Activated CD8-positive, alpha-beta T cell treated with anti-CD3 and anti-CD28 coated beads for 36 hours (primary cell): ENCODE measurements around the gene RAB13. TPM values are rescaled to one million over a fixed set of nuclear protein-coding genes. Genes with fewer than 3 reads are reported as not detected.
"Not testable (repeated sequence)": the region's sequence is repeated elsewhere in the genome, so short reads cannot be mapped to it uniquely, and the experiment has no call there.

Source experiments
- ATAC-seq: fragments of 200-7000 bp; cut with Tn5 transposase; one replicate; pipeline ENCODE4 v1.10.0; 2021; ENCODE audit warnings: mild to moderate bottlenecking, moderate library complexity
- CTCF ChIA-PET: fragments of 350-600 bp; sonication (Branson Sonifier 250); formaldehyde crosslinking; loops from one replicate; lab custom pipeline; 2021; ENCODE audit warnings: antibody characterized with exemption; lab: Charles Lee
- POLR2A ChIA-PET: fragments of 350-600 bp; sonication (Branson Sonifier 250); formaldehyde crosslinking; loops from one replicate; lab custom pipeline; 2021; ENCODE audit warnings: antibody characterized with exemption; lab: Charles Lee
- DNase-seq: peaks from one replicate; pipeline ENCODE4 v3.0.0-alpha.2; 2020
- H3K27ac Mint-ChIP-seq: one replicate; pipeline ENCODE4 v1.8.0; 2021; ENCODE audit warnings: mild to moderate bottlenecking, mixed read lengths
- H3K27me3 Mint-ChIP-seq: one replicate; pipeline ENCODE4 v1.8.0; 2021; ENCODE audit warnings: mixed read lengths
- H3K36me3 Mint-ChIP-seq: one replicate; pipeline ENCODE4 v1.8.0; 2021; ENCODE audit warnings: low read depth, mixed read lengths
- H3K4me1 Mint-ChIP-seq: one replicate; pipeline ENCODE4 v1.8.0; 2021; ENCODE audit warnings: low read depth, mixed read lengths
- H3K4me3 Mint-ChIP-seq: one replicate; pipeline ENCODE4 v1.8.0; 2021; ENCODE audit warnings: mild to moderate bottlenecking, moderate library complexity, mixed read lengths
- H3K9me3 Mint-ChIP-seq: one replicate; pipeline ENCODE4 v1.8.0; 2021; ENCODE audit warnings: mixed read lengths
- CTCF ChIP-seq: fragments of 200-600 bp; IDR thresholded peaks from one replicate; pipeline ENCODE4 v1.8.0; 2022; ENCODE audit warnings: antibody characterized with exemption, mild to moderate bottlenecking
- intact Hi-C: fragments of 100-400 bp; cut with micrococcal nuclease; formaldehyde crosslinking; loops from one replicate; pipeline ENCODE4 v1.10.0; 2022
- total RNA-seq, 2 experiments: library from RNA; stranded (reverse); gene quantifications; one replicate each; pipeline ENCODE4 v1.2.3, GENCODE V29; 2021

The RAB13 gene
- total RNA-seq, 2 experiments from 2014 or later, result 41.7 to 45.6 TPM

- H3K9me3 Mint-ChIP-seq, result no peaks in the 10 kb centered on the region
- no peaks in the 10 kb centered on the region for H3K4me1 Mint-ChIP-seq
- no peak for DNase-seq
- no peaks in the 10 kb centered on the region for H3K27me3 Mint-ChIP-seq
- H3K27ac Mint-ChIP-seq, result no peak overlapping the region
- no peak overlapping the region for H3K4me3 Mint-ChIP-seq
- no peak for TF ChIP-seq CTCF
- ChIA-PET POLR2A (interaction anchor here (1.0 kb wide), 1 partner anchor 18 kb away, joined by 3 read pairs; no protein-coding TSS in a partner anchor), CTCF (no interaction called here)
- intact Hi-C loops, result no loop called here
- no peaks in the 10 kb centered on the region for H3K36me3 Mint-ChIP-seq
- ATAC-seq, result no peak
Observed at GRCh38 chr1:154012129-154012528, 26.0 kb upstream of the RAB13 start.

GRCh38 chr1:154006136-154006535 lies 20.0 kb upstream of the RAB13 start:
- no peaks in the 10 kb centered on the region for H3K9me3 Mint-ChIP-seq
- POLR2A ChIA-PET, result no interaction called here
- H3K27me3 Mint-ChIP-seq, result no peaks in the 10 kb centered on the region
- DNase-seq (no peak), ATAC-seq (no peak)
- CTCF ChIA-PET, result no interaction called here
- TF ChIP-seq CTCF, result no peak
- H3K27ac Mint-ChIP-seq, result no peak overlapping the region
- H3K4me1 Mint-ChIP-seq, result no peaks in the 10 kb centered on the region
- no peaks in the 10 kb centered on the region for H3K36me3 Mint-ChIP-seq
- no peak overlapping the region for H3K4me3 Mint-ChIP-seq
- intact Hi-C loops, result no loop called here

GRCh38 chr1:154000420-154000819 lies 14.3 kb upstream of the RAB13 start:
- H3K9me3 Mint-ChIP-seq, result peaks cover under 1% of the 10 kb centered on the region
- peaks cover 2% of the 10 kb centered on the region for H3K4me1 Mint-ChIP-seq
- H3K36me3 Mint-ChIP-seq, result peaks cover 6% of the 10 kb centered on the region
- CTCF ChIA-PET, result interaction anchor here (3.6 kb wide), 1 partner anchor 14 kb away, joined by 12 read pairs; the partner anchor contains the start of gene RAB13
- intact Hi-C loops, result no loop called here
- no peak for TF ChIP-seq CTCF
- no peak for DNase-seq
- H3K4me3 Mint-ChIP-seq, result no peak overlapping the region
- no peaks in the 10 kb centered on the region for H3K27me3 Mint-ChIP-seq
- no peak for ATAC-seq
- POLR2A ChIA-PET, result interaction anchor here (1.1 to 3.4 kb wide), 2 partner anchors 7 to 225 kb away, joined by 3 to 24 read pairs; partner anchors contain the start of gene SLC27A3
- H3K27ac Mint-ChIP-seq, result no peak overlapping the region

GRCh38 chr1:153996882-153997281 lies 10.7 kb upstream of the RAB13 start:
- intact Hi-C loops, result loop anchor here (10.0 kb wide), 2 partner anchors 158 to 268 kb away; partner anchors contain the start of gene NUP210L
- H3K27me3 Mint-ChIP-seq, H3K27ac Mint-ChIP-seq, H3K4me3 Mint-ChIP-seq, DNase-seq, H3K4me1 Mint-ChIP-seq, ATAC-seq, H3K9me3 Mint-ChIP-seq, POLR2A ChIA-PET: not testable (repeated sequence)
- CTCF ChIA-PET, result interaction anchor here (1.9 kb wide), 1 partner anchor 10 kb away, joined by 9 read pairs; the partner anchor contains the start of gene RAB13
- peaks cover 37% of the 10 kb centered on the region for H3K36me3 Mint-ChIP-seq

- Mint-ChIP-seq H3K4me3 (no peak overlapping the region), H3K9me3 (peaks cover 2% of the 10 kb centered on the region), H3K36me3 (peaks cover 50% of the 10 kb centered on the region), H3K27me3 (no peaks in the 10 kb centered on the region), H3K4me1 (peaks cover 11% of the 10 kb centered on the region), H3K27ac (peak overlapping the region; percentile 50)
- ChIA-PET POLR2A (interaction anchor here (0.8 to 12.7 kb wide), 8 partner anchors 9 to 189 kb away, joined by 3 to 237 read pairs (median 4); partner anchors contain the start of genes CREB3L4, JTB and NUP210L), CTCF (interaction anchor here (1.9 kb wide), 1 partner anchor 9 kb away, joined by 9 read pairs; the partner anchor contains the start of gene RAB13)
- DNase-seq, result no peak
- intact Hi-C loops, result loop anchor here (10.0 kb wide), 2 partner anchors 159 to 269 kb away; partner anchors contain the start of gene NUP210L
- ATAC-seq, result no peak
- TF ChIP-seq CTCF, result no peak
Observed at GRCh38 chr1:153995640-153996039, 9.5 kb upstream of the RAB13 start.
